ENCODE measurements around the gene RAB11FIP5. TPM values are rescaled to one million over a fixed set of nuclear protein-coding genes. Genes with fewer than 3 reads are reported as not detected.

The RAB11FIP5 gene
- total RNA-seq, 1 experiment from 2014 or later = 20.8 TPM

- Histone ChIP-seq H3K4me2 (ENCODE audit: low read length) (no peak overlapping the region), H3K4me3 (replicated peaks in 1 of 2; ENCODE audit: low read depth in 1 of 2, low read length in 2 of 2) (no peak overlapping the region), H3K4me1 (ENCODE audit: control insufficient read depth in 1 of 2, insufficient read depth in 2 of 2, low read length in 2 of 2) (peaks cover 0 to 8% of the 10 kb centered on the region in 2 experiments; a peak in 2 of 4 replicates), H3K36me3 (ENCODE audit: control insufficient read depth in 1 of 2, insufficient read depth in 2 of 2, low read length in 2 of 2) (no peaks in the 10 kb centered on the region), H3K27me3 (ENCODE audit: insufficient read depth, low read length) (no peaks in the 10 kb centered on the region), H3K9me2 (ENCODE audit: insufficient read depth) (no peaks in the 10 kb centered on the region), H3K27ac (ENCODE audit: low read depth, low read length) (no peak overlapping the region), H2AFZ (ENCODE audit: low read depth, low read length, poor library complexity, severe bottlenecking) (no peak overlapping the region), H4K20me1 (ENCODE audit: insufficient read depth) (no peaks in the 10 kb centered on the region), H3K9me3 (ENCODE audit: control insufficient read depth in 1 of 2, insufficient read depth in 1 of 2, low read depth in 1 of 2, low read length in 2 of 2) (no peaks in the 10 kb centered on the region), H3K9ac (ENCODE audit: low read length) (no peak overlapping the region), H3K79me2 (ENCODE audit: insufficient read depth, low read length) (peaks cover 66% of the 10 kb centered on the region)
- RAD21 ChIA-PET (ENCODE audit: low non-redundant PET in 1 of 2, low total read pairs in 2 of 2, uncharacterized antibody in 2 of 2, unreplicated experiment in 2 of 2) = no interaction called here
- TF ChIP-seq SRF (IDR thresholded peaks at IDR 0.05; ENCODE audit: low read depth) = no peak
- TF ChIP-seq FOSL1 (IDR thresholded peaks at IDR 0.05; ENCODE audit: low read depth) = no peak
- no peak for TF ChIP-seq TCF7L2 (IDR thresholded peaks at IDR 0.05; ENCODE audit: borderline replicate concordance, extremely low read depth, insufficient read depth, insufficient read length)
- TF ChIP-seq ATF3 (IDR thresholded peaks at IDR 0.05) = no peak
- TF ChIP-seq ELF1 (IDR thresholded peaks at IDR 0.05; ENCODE audit: borderline replicate concordance, low read depth) = no peak
- TF ChIP-seq ZBTB33 (IDR thresholded peaks at IDR 0.05; ENCODE audit: extremely low read depth, insufficient replicate concordance, low read length) = no peak
- no peak for TF ChIP-seq CBX3 (IDR thresholded peaks at IDR 0.05; ENCODE audit: low read depth)
- no peak for TF ChIP-seq EZH2 (IDR thresholded peaks at IDR 0.05)
- TF ChIP-seq CTCF (IDR thresholded peaks at IDR 0.05 in 2 of 3, conservative IDR thresholded peaks at IDR 0.05 in 1 of 3; ENCODE audit: borderline replicate concordance in 1 of 3, insufficient read depth in 1 of 3, low read depth in 2 of 3, low read length in 2 of 3) = no peak
- no TSS peak for BruUV-seq (replicated peaks)
- CTCF ChIA-PET = no interaction called here
- ATAC-seq (no peak), DNase-seq (ENCODE audit: low read depth, low spot score) (no peak)
- intact Hi-C loops (cut with micrococcal nuclease) = no loop called here
- POLR2A ChIA-PET = no interaction called here
These were observed 9.7 kb downstream of the RAB11FIP5 start for GRCh38 chr2:73103018-73103542.

Measured in HCT116 (cell line).